Measurements from ENCODE around the gene LRIG2. TPM values are rescaled to one million over a fixed set of nuclear protein-coding genes. Genes with fewer than 3 reads are reported as not detected.
A peak's percentile ranks its signal among the peaks of the same experiment; 100 is the strongest.

LRIG2 gene
- total and polyA plus RNA-seq, 2 of the 13 experiments (the other 11 are each of a cell fraction or from before 2014, with no cell fraction given), result 8.1 to 12.2 TPM

GRCh38 chr1:113072757-113073478 lies at the start of gene LRIG2 (continued):
- TF ChIP-seq, protein P1, sequence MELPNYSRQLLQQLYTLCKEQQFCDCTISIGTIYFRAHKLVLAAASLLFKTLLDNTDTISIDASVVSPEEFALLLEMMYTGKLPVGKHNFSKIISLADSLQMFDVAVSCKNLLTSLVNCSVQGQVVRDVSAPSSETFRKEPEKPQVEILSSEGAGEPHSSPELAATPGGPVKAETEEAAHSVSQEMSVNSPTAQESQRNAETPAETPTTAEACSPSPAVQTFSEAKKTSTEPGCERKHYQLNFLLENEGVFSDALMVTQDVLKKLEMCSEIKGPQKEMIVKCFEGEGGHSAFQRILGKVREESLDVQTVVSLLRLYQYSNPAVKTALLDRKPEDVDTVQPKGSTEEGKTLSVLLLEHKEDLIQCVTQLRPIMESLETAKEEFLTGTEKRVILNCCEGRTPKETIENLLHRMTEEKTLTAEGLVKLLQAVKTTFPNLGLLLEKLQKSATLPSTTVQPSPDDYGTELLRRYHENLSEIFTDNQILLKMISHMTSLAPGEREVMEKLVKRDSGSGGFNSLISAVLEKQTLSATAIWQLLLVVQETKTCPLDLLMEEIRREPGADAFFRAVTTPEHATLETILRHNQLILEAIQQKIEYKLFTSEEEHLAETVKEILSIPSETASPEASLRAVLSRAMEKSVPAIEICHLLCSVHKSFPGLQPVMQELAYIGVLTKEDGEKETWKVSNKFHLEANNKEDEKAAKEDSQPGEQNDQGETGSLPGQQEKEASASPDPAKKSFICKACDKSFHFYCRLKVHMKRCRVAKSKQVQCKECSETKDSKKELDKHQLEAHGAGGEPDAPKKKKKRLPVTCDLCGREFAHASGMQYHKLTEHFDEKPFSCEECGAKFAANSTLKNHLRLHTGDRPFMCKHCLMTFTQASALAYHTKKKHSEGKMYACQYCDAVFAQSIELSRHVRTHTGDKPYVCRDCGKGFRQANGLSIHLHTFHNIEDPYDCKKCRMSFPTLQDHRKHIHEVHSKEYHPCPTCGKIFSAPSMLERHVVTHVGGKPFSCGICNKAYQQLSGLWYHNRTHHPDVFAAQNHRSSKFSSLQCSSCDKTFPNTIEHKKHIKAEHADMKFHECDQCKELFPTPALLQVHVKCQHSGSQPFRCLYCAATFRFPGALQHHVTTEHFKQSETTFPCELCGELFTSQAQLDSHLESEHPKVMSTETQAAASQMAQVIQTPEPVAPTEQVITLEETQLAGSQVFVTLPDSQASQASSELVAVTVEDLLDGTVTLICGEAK (IDR thresholded peaks at IDR 0.05), result no peak
- TF ChIP-seq, protein P1 (CRISPR knock-in tag; IDR thresholded peaks at IDR 0.05), result no peak
- no peak for TF ChIP-seq ZNF552 (CRISPR knock-in tag; IDR thresholded peaks at IDR 0.05; ENCODE audit: borderline replicate concordance)
- TF ChIP-seq ZNF775 (CRISPR knock-in tag; IDR thresholded peaks at IDR 0.05; ENCODE audit: borderline replicate concordance), result no peak
- TF ChIP-seq SSRP1 (CRISPR knock-in tag; IDR thresholded peaks at IDR 0.05), result no peak
- TF ChIP-seq CBFB (CRISPR knock-in tag; IDR thresholded peaks at IDR 0.05), result no peak
- TF ChIP-seq FOXO4 (CRISPR knock-in tag; conservative IDR thresholded peaks at IDR 0.05), result no peak
- TF ChIP-seq, protein P2, sequence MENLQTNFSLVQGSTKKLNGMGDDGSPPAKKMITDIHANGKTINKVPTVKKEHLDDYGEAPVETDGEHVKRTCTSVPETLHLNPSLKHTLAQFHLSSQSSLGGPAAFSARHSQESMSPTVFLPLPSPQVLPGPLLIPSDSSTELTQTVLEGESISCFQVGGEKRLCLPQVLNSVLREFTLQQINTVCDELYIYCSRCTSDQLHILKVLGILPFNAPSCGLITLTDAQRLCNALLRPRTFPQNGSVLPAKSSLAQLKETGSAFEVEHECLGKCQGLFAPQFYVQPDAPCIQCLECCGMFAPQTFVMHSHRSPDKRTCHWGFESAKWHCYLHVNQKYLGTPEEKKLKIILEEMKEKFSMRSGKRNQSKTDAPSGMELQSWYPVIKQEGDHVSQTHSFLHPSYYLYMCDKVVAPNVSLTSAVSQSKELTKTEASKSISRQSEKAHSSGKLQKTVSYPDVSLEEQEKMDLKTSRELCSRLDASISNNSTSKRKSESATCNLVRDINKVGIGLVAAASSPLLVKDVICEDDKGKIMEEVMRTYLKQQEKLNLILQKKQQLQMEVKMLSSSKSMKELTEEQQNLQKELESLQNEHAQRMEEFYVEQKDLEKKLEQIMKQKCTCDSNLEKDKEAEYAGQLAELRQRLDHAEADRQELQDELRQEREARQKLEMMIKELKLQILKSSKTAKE (CRISPR knock-in tag; IDR thresholded peaks at IDR 0.05; ENCODE audit: borderline replicate concordance), result no peak
- TF ChIP-seq ZNF468 (CRISPR knock-in tag; IDR thresholded peaks at IDR 0.05), result no peak
- TF ChIP-seq, protein P3, sequence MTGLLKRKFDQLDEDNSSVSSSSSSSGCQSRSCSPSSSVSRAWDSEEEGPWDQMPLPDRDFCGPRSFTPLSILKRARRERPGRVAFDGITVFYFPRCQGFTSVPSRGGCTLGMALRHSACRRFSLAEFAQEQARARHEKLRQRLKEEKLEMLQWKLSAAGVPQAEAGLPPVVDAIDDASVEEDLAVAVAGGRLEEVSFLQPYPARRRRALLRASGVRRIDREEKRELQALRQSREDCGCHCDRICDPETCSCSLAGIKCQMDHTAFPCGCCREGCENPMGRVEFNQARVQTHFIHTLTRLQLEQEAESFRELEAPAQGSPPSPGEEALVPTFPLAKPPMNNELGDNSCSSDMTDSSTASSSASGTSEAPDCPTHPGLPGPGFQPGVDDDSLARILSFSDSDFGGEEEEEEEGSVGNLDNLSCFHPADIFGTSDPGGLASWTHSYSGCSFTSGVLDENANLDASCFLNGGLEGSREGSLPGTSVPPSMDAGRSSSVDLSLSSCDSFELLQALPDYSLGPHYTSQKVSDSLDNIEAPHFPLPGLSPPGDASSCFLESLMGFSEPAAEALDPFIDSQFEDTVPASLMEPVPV (CRISPR knock-in tag; IDR thresholded peaks at IDR 0.05), result no peak
- no peak; the same call in 1 of the 2 replicates for TF ChIP-seq MXD4 (CRISPR knock-in tag; IDR thresholded peaks at IDR 0.05)
- no peak; the same call in 1 of the 2 replicates for TF ChIP-seq NCOA1 (CRISPR knock-in tag; IDR thresholded peaks at IDR 0.05)
- TF ChIP-seq NCOA2 (CRISPR knock-in tag; IDR thresholded peaks at IDR 0.05), result peak; percentile 18; the same call in 1 of the 2 replicates
- TF ChIP-seq SP1 (IDR thresholded peaks at IDR 0.05), result no peak
- peak; percentile 74 for TF ChIP-seq SP1 (CRISPR knock-in tag; IDR thresholded peaks at IDR 0.05)
- TF ChIP-seq GABPB1 (CRISPR knock-in tag; IDR thresholded peaks at IDR 0.05), result peak; percentile 81; the same call in 1 of the 2 replicates

Data from HepG2 (cell line).